K562 treated with DMSO at 1 percent for 12 hours (cell line): ENCODE data around the gene UBE2L6. TPM values are rescaled to one million over a fixed set of nuclear protein-coding genes. Genes with fewer than 3 reads are reported as not detected.

Experiments
- total RNA-seq: library from RNA; unstranded; fragments of 300-600 nt; gene quantifications from 2 replicates; pipeline ENCODE4 v1.2.3, GENCODE V29; 2022; ENCODE audit not compliant: insufficient read depth

Gene UBE2L6
- total RNA-seq: 84.8 and 114 TPM in 2 replicates

DNA sequence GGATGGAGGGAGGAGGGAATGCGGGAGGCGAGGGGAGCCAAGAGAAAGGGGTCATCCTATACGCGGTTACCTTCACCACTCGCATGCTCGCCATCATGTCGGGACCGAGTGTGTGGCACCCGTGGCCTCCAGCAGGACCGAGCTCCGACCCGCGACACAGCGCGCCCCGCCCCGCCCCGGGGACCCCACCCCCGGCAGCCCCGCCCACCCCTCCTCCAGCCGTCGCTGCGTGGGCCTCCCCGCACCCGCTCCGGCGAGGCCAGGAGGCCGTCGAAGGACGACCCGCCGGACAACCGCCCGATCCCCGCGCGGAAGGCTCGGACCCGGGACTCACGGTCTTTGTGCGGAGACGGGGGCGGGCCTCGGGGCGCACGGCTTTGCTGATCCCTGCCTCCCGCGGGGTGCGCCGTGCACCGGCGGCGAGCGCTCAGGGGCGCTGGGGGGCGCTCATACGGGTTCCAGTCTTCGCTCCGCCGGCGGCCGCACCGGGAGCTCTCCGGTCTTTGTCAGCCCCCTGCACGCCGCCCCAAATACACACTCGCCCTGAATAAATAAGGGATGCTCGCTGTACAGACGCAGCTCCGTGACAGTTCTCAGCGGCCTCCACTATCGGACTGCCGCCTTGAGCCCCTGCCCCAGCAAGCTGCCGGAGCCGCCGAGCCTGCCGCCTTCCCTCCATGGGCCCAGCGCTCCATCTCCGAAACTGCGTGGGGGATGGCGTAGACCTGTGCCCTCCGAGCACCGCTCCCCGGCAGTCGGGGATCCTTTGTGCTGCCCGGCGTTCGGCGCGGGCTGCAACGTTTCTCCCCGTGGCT lies at the start of gene UBE2L6:
TSS of gene UBE2L6 (minus strand) at position 158 of the 815 bp plus-strand sequence. CDS start at position 97, 61 bp downstream.

DNA sequence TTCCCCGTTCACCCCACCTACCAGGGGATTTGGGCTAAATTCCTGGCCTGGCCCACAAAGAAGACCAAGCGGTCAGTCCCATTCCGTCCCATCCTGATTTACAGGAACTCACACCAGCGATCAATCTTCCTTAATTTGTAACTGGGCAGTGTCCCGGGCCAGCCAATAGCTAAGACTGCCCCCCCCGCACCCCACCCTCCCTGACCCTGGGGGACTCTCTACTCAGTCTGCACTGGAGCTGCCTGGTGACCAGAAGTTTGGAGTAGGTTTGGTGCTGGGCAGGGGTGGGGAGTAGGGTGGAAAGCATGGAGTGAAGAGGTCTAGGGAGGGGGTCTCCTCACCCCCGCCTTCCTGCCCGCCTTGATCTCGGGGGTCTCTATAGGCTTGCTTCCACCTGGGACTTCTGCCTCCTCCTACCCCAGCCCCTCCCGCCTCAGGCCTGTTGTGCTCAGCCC lies 30.0 kb upstream of the UBE2L6 start, which contains the start of gene SERPING1:
TSS of gene SERPING1 (plus strand) at position 225 of the 455 bp plus-strand sequence. CDS start 586 bp downstream, outside the sequence.

DNA sequence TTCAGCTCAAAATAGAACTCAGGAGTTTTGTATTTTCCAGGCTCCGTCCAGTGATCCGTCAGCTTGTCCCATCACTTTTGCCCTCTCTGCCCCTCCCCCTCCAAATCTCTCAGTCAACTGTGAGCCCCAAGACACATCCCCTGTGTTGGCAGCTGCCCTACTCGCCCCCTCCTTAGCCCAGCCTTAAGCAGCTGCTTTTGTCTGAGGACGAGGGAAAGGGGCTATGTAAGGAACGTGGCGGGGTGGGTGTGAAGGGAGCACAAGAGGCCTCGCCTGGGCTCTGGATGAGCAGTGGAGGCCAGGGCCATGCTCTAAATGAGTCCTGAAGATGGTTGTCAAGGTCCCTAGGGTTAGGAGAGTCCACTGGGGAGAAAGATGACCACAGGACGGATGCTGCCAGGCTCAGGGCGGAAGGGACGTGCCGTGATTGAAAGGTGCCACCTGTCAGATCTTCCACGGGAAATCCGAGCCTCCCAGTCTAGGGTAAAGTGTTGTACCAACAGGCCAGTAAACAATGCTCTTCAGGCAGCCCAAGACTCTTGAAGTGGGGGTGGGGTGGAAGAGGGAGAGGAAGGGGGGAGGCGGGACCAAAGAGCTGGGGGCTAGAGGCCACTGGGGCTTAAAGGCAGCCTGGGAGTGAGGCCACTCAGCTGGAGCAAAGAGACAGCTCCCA lies 30.4 kb downstream of the UBE2L6 start, which contains the start of gene SMTNL1:
TSS of gene SMTNL1 (plus strand) at position 649 of the 673 bp plus-strand sequence. CDS start 5,048 bp downstream, outside the sequence.

DNA sequence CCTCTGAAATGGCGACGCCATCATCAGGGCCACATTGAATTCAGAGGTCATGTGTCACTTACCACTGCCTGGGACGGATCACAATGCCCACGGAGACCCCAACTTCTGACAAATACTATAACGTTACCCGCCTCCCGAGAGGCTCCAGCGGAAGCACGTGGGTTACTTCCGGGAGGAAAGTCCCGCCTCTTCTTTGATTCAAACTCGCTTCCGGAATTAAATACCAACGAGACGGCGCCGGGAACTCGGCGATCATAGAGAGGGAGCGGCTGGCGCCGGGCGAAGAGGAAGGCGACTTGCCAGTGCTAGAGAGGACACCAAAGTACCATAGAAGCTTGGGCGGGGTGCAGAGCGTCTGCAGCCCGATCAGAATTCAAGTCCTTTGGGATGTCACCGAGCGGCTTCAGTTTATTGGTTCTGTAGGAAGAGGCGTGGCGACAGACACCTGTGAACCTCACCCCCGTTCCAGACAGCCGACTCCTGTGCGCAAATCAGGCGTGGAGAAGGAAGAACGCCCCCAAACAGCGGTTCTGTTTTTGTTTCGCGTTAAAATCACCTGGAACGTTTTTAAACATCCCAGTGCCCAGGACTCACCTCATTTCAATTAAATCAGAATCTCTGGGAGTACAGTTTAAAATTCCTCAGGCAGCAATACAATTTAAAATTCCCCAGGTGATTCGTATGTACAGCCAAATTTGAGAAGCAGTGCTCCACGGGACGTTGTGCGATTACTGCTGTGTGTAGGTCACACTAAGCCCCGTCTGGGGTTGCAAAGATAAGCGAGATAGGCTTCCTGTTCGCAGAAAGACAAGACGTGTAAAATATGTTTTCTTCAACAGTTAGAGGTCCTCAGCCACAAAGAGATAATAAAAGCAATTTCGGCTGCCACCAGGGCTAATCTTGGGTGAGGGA lies 36.6 kb downstream of the UBE2L6 start, which contains the start of gene TIMM10:
TSS of gene TIMM10 (minus strand) at position 159 of the 912 bp plus-strand sequence. CDS start 565 bp downstream, outside the sequence.

DNA sequence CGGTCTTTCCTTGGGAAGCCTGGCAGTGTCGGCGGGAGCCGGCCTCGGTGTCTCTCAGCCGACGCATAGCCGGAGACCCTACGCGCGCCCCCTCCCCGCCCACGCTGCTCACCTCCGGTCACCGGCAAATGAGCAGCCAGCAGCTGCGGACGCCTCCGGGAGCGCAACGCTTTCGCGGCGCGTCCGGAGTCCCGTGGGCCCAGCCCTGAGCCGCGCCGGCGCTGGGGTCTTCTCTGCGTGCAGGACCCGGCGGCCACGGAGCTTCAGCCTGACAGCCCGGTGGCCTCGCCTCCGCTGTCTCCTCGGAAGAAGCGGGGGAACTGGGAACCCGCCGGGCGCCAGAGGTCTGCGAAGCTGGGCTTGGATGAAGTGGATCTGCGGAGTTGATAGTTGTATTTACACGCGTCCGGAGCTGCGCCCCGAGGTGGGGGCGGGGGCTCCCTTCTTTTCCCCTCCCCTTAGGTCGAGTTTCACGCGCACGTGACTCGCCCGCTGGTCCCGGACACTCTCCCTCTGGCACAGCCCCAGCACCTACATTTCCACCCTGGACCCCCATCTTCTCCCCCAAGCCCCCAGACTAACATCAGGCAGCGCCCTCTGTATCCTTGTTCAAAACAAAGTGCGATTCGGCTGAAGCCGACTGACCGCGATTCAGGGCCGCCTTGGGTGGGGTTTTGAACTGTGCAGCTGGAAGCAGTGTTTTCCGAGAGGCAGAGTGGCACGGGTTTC lies 52.0 kb downstream of the UBE2L6 start, which contains the start of gene SLC43A1:
TSS of gene SLC43A1 (minus strand) at position 371 of the 729 bp plus-strand sequence. CDS start 1,591 bp downstream, outside the sequence.

Other genes with a start within 250 kb of the UBE2L6 start
- gene TNKS1BP1, start 242.7 kb downstream of the UBE2L6 start, total RNA-seq: 23.4 and 35.7 TPM in 2 replicates
- gene SSRP1, start 231.8 kb downstream of the UBE2L6 start, total RNA-seq: 102 and 170 TPM in 2 replicates
- not detected in 2 replicates for gene P2RX3, start 229.3 kb downstream of the UBE2L6 start, total RNA-seq
- gene PRG3, start 186.5 kb downstream of the UBE2L6 start, total RNA-seq: not detected in 2 replicates
- gene PRG2, start 177.0 kb downstream of the UBE2L6 start, total RNA-seq: 22.1 and 34.6 TPM in 2 replicates
- gene SLC43A3, start 140.6 kb downstream of the UBE2L6 start, total RNA-seq: 65.5 and 138 TPM in 2 replicates
- gene RTN4RL2, start 107.1 kb downstream of the UBE2L6 start, total RNA-seq: 6.4 and 6.8 TPM in 2 replicates
- 60.4 and 87.0 TPM in 2 replicates for gene SLC43A1, start 52.0 kb downstream of the UBE2L6 start, total RNA-seq
- gene TIMM10, start 36.9 kb downstream of the UBE2L6 start, total RNA-seq: 40.3 and 58.1 TPM in 2 replicates
- 1.1 TPM in 1 of 2 replicates, not detected in the other for gene SMTNL1, start 30.1 kb downstream of the UBE2L6 start, total RNA-seq
- gene SERPING1, start 30.0 kb upstream of the UBE2L6 start, total RNA-seq: 0.51 and 1.3 TPM in 2 replicates
- 2.2 and 2.5 TPM in 2 replicates for gene YPEL4, start 82.2 kb upstream of the UBE2L6 start, total RNA-seq
- 19.8 and 22.4 TPM in 2 replicates for gene CLP1, start 90.1 kb upstream of the UBE2L6 start, total RNA-seq
- 16.0 and 39.7 TPM in 2 replicates for gene ZDHHC5, start 100.4 kb upstream of the UBE2L6 start, total RNA-seq
- 25.1 and 26.8 TPM in 2 replicates for gene MED19, start 144.5 kb upstream of the UBE2L6 start, total RNA-seq
- gene TMX2, start 144.9 kb upstream of the UBE2L6 start, total RNA-seq: 79.3 and 120 TPM in 2 replicates
- 211 and 362 TPM in 2 replicates for gene SELENOH, start 173.8 kb upstream of the UBE2L6 start, total RNA-seq
- not detected in 2 replicates for gene BTBD18, start 184.1 kb upstream of the UBE2L6 start, total RNA-seq
- gene CTNND1, start 194.1 kb upstream of the UBE2L6 start, total RNA-seq: 18.7 and 65.0 TPM in 2 replicates